DND-41 (cell line): ENCODE data around the gene CDC16.

Experiments
- EZH2 ChIP-seq: IDR thresholded peaks from 3 replicates; pipeline ENCODE4 v1.6.1; 2012; ENCODE audit warnings: borderline replicate concordance, low read depth, mild to moderate bottlenecking, moderate library complexity, low read length, inconsistent platforms; ENCODE audit not compliant: severe bottlenecking
- TF ChIP-seq, protein P1 (sequence below): IDR thresholded peaks from 2 replicates; pipeline ENCODE4 v1.5.1; 2012; ENCODE audit warnings: borderline replicate concordance, low read length, moderate library complexity, mild to moderate bottlenecking; ENCODE audit not compliant: poor library complexity, severe bottlenecking; ENCODE audit errors: extremely low read depth

DNA sequence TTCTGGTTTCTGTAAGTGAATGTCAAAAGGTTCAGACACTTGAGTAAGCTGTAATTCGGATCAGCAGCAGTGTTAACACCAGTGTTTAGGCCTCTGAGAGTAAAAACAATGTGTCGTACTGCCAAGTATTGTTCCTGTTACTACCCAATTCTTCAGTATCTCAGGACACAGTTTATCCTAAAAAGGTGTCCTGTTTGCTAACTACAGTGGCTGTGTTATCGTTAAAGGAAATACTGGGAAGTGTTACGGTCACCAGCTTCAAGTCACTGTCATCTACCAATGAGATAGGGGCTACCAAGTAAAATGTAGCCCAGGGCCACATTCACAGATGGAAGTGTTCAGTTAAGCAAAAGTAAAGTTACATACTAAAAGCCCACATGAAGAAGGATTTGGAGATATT lies 44.4 kb downstream of the CDC16 start:
- TF ChIP-seq, protein P1, sequence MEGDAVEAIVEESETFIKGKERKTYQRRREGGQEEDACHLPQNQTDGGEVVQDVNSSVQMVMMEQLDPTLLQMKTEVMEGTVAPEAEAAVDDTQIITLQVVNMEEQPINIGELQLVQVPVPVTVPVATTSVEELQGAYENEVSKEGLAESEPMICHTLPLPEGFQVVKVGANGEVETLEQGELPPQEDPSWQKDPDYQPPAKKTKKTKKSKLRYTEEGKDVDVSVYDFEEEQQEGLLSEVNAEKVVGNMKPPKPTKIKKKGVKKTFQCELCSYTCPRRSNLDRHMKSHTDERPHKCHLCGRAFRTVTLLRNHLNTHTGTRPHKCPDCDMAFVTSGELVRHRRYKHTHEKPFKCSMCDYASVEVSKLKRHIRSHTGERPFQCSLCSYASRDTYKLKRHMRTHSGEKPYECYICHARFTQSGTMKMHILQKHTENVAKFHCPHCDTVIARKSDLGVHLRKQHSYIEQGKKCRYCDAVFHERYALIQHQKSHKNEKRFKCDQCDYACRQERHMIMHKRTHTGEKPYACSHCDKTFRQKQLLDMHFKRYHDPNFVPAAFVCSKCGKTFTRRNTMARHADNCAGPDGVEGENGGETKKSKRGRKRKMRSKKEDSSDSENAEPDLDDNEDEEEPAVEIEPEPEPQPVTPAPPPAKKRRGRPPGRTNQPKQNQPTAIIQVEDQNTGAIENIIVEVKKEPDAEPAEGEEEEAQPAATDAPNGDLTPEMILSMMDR = no peak
- TF ChIP-seq EZH2 = no peak
